Non-pigmented ciliary epithelial cell (primary cell): ENCODE measurements around the gene UBL5.
A peak's percentile ranks its signal among the peaks of the same experiment; 100 is the strongest.
"Not testable (repeated sequence)": the region's sequence is repeated elsewhere in the genome, so short reads cannot be mapped to it uniquely, and the experiment has no call there.

Experiments used
- DNase-seq: peaks from one replicate; pipeline ENCODE4 v3.0.0-alpha.2; 2010; ENCODE audit warnings: low read depth

The UBL5 gene

DNA sequence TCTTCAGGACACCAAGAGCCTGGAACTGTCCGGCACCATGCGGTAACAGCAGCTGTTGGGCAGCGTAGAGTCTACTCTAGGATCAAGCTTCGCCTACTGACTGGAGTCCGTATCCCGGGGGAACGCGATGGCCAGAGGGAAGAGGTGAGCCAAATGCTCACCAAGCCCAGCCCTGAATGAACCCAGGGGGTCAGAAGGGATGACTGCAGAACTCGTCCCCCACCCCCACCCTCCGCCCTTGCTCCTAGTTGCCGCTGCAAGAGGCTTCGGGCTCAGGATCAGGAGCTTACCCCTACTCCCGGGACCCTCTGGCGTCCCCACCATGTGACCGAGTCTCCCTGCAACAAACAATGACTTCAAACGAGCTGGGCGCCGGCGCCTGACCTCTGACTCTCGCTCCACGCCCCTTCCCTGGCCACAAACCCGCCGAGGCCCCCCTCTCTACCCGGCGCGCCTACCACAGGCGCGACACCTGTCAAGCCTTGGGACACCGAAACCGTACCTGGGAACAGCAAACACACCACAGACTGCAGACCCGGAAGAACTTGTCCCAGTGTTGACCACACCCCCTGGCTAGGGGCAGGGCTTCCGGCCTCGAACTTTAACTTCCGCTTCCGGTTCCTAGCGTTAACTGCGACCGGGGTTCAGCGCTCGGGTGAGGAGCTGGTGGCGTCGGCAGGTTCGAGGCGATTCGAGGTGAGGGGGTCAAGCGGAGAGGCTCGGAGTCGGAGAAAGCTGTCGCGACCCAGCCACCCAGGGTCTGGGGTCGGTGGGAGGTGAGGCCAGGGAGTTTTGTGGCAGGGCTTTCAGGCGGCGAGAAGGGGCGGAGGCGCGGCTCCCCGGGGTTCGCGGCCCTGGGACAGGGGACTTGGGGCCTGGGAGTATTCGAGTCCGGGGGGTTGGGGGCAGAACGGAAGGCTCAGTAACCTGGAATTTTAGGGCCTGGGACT, at the start of gene UBL5:
UBL5 (plus strand) TSS at position 630 of the 950 bp plus-strand sequence. CDS start 420 bp downstream, outside the sequence.
- DNase-seq, result peak; percentile 36

DNA sequence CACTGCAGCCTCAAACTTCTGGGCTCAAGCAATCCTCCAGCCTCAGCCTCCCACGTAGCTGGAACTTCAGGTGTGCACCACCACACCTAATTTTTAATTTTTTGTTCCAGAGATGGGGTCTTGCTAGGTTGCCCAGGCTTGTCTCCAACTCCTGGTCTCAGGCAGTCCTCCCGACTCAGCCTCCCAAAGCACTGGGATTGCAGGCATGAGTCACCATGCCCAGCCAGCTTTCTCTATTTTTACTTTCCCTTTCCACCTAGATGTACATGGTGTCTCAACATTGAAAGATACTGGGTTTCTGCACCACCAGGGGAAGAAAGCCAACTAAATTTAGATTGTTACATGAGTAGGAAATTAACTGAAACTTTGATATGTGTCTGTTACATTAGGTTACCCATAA, 45.4 kb upstream of the UBL5 start:
- DNase-seq, result no peak

DNA sequence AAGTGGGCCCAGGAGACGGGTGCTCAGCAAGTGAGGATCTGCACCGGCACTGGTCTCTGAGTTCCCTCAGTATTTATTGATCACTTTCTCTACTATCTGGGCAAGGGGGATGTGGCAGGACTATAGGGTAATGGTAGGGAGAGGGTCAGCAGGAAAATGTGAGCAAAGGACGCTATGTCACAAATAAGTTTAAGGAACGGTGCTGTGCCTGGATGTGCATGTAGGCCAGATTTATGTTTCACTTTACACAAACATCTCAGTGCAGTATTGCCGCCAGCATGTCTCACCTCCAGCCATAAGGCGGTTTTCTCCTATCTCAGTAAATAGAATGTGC, 43.6 kb upstream of the UBL5 start:
- not testable (repeated sequence) for DNase-seq

DNA sequence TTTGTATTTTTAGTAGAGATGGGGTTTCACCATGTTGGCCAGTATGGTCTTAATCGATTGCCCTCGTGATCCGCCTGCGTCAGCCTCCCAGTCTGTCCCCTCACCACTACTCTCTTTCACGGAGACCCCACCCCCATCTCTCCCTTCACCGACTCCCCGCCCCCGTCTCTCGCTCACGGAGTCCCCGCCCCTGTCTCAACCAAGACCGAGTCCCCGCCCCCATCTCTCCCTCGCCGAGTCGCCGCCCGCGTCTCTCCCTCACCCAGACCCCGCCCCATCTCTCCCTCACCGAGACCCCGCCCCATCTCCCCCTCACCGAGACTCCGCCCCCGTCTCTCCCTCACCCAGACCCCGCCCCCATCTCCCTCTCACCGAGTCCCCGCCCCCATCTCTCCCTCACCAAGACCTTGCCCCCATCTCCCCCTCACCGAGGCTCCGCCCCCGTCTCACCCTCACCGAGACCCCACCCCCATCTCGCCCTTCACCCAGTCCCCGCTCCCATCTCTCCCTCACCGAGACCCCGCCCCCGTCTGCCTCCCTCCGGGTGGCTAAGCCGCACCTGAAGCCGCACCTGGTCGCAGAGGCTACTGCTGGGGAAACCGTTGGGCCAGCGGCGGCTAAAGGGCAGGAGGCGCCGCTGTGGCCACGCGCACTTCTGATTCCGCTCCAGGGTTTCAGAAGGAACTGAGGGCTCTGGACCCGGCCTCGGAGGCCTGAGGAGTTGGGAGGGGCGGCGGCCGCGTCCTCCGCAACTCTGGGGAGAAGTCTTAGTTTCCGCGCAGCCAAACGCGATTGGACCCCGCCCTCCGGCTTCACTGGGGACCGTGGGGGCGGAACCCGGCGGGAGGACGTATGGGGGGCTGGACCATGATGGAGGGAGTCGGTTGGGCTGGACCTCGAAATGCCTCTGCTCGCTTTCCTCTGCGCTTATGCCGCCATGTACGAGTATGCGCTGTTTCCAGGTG, 42.1 kb upstream of the UBL5 start:
- DNase-seq, result peak; percentile 73

DNA sequence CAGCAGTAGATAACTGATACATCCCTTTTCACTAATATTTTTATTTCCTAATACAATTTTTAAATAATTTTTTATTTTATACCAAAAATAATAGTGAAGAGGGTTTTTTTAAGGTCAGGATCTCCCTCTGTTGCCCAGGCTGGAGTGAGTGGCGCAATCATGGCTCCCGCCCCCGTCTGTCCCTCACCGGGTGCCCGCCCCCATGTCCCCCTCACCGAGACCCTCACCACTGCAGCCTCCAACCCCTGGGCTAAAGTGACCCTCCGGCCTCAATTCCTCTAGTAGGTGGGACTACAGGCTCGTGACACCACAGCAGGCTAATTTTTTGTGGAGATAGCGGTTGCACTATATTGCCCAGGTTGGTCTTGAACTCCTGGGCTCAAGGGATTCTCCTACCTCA, 41.4 kb upstream of the UBL5 start:
- DNase-seq, result no peak

DNA sequence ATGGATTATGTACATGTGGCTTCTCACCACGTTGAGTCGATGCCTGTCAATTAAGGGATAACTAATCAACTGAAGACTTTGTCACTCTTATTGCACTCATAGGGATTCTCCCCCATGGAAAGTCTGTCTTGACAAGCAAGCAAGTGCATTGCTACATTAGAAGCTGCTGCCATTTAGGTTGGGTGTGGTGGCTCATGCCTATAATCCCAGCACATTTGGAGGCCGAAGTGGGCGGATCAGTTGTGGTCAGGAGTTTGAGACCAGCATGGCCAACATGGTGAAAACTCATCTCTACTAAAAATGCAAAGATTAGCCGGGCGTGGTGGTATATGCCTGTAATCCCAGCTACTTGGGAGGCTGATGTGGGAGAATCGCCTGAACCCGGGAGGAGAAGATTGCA, 40.9 kb upstream of the UBL5 start:
- no peak for DNase-seq

DNA sequence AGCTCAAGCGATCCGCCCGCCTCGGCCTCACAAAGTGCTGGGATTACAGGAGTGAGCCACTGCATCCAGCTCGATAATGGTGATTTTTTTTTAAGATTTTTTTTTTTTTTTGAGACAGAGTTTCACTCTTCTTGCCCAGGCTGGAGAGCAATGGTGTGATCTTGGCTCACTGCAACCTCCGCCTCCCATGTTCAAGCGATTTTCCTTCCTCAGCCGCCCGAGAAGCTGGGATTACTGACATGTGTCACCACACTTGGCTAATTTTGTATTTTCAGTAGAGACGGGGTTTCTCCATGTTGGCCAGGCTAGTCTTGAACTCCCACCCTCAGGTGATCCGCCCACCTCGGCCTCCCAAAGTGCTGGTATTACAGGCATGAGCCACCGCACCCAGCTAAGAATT, 39.1 kb upstream of the UBL5 start:
- not testable (repeated sequence) for DNase-seq

DNA sequence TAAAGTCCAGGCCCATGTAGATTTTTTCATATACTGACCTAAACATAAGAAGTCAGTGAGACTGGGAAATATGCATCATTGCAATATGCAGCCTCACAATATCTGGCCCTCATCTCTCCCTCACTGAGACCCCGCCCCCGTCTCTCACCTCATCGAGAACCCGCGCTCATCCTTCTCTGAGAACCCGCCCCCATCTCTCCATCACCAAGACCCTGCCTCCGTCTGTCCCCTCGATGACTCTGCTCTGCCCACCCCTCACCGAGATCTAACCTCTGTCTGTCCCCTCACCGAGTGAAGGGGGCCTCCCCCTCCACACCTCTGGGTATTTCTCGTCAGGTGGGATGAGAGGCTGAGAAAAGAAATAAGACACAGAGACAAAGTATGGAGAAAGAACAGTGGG, 38.7 kb upstream of the UBL5 start:
- DNase-seq, result no peak

DNA sequence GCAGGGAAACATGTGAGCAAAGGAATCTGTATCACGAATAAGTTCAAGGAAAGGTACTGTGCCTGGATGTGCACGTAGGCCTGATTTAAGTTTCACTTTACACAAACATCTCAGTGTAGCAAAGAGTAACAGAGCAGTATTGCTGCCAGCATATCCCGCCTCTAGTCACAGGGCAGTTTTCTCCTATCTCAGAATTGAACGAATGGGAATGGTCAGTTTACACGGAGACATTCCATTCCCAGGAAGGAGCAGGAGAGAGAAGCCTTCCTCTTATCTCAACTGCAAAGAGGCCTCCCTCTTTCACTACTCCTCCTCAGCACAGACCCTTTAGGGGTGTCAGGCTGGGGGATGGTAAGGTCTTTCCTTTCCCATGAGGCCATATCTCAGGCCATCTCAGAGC, 38.1 kb upstream of the UBL5 start:
- DNase-seq, result not testable (repeated sequence)

DNA sequence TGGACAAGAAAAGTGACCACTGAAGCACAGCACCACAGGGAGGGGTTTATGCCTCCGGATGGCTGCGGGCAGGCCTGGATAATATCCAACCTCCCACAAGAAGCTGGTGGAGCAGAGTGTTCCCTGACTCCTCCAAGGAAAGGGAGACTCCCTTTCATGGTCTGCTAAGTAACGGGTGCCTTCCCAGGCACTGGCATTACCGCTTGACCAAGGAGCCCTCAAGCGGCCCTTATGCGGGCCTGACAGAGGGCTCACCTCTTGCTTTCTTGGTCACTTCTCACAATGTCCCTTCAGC, 36.7 kb upstream of the UBL5 start:
- DNase-seq, result not testable (repeated sequence)

DNA sequence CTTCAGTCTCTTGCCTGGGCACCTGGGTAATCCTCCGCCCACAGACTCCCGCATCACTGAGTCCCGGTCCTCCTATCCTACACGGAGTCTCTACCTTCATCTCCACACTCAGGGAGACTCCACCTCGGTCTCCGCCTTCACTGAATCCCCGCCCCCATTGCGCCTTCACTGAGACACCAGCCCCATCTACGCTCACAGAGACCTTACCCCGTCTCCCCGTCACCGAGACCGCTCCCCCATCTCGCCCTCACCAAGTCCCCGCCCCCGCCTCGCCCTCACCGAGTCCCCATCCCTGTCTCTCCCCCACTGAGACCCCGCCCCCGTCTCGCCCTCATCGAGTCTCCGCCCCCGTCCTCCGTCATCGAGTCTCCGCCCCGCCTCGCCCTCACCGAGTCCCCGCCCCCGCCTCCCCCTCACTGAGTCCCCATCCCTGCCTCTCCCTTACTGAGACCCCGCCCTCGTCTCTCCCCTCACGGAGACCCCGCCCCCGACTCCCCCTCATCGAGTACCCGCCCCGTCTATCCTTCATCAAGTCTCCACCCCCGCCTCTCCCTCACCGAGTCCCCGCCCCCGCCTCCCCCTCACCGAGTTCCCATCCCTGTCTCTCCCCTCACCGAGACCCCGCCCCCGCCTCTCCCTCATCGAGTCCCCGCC, 36.0 kb upstream of the UBL5 start:
- peak; percentile 78 for DNase-seq

DNA sequence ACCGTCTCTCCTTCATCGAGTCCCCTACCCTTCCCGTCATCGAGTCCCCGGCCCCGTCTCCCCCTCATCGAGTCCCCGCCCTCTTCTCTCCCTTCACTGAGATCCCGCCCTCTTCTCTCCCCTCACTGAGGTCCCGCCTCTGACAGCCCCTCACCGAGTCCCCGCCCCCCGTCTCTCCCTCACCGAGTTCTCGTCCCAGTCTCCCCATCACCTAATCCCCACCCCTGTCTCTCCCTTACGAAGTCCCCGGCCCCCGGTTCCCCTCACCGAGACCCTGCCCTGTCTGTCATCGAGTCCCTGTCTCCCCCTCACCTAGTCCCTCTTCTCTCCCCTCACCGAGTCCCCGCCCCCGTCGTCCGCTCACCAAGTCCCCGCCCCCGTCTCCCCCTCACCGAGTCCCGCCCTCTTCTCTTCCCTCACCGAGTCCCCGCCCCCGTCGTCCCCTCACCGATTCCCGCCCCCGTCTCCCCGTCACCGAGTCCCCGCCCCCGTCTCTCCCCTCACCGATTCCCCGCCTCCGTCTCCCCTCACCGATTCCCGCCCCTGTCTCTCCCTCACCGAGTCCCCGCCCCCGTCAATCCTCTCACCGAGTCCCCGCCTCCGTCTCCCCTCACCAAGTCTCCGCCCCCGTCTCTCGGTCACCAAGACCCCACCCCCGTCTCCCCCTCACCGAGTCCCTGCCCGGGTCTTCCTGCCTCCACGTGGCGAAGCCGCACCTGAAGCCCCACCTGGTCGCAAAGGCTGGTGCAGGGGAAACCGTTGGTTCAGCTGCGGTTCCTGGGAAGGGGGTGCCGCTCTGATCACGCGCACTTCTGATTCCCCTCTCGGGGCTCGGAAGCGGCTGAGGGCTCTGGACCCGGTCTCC, 35.3 kb upstream of the UBL5 start:
- peak; percentile 84 for DNase-seq

DNA sequence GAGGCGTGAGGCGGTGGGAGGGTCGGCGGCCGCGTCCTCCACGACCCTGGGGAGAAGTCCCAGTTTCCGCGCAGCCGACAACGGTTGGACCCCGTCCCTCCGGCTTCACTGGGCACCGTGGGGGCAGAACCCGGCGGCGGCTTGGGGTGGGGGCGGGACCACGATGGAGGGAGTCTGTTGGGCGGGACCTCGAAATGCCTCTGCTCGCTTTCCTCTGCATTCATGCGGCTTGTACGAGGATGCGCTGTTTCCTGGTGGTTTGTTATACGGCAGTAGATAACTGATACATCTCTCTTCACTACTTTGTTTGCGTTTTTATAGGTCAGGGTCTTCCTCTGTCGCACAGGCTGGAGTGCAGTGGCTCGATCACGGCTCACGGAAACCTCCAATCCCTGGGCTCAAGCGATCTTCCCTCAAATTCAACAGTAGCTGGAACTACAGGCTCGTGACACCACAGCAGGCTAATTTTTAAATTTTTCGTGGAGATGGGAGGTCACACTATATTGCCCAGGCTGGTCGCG, 34.6 kb upstream of the UBL5 start:
- no peak for DNase-seq

DNA sequence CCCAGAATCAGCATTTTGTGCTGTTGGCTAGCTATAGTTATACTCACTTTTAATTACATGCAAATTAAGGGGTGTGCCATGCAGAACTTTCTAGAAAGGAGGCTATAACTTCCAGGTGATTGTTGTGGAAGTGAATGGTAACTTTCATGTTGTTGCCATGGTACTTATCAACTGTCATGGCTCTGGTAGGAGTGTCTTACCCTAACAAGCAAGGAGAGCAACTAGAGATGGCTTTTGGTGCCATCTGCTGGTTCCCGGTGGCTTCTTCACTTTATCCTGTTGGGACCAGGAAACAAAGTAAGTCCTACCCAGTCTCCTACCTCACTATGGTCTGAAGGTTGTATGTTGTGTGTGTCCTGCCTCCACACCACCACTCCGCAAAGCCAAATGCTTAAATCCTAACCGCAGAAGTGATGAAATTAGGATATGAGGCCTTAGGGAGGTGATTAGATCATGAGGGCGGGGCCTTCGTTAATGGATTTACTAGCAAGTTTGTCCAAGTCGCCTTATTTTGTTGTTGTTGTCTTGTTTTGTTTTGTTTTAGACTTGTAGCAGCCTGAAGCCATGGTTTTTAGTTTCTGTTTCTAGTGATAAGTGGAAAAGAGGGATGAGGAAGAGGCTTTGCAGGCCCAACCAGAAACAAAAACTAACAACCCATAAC, 31.5 kb upstream of the UBL5 start:
- DNase-seq, result peak; percentile 76

DNA sequence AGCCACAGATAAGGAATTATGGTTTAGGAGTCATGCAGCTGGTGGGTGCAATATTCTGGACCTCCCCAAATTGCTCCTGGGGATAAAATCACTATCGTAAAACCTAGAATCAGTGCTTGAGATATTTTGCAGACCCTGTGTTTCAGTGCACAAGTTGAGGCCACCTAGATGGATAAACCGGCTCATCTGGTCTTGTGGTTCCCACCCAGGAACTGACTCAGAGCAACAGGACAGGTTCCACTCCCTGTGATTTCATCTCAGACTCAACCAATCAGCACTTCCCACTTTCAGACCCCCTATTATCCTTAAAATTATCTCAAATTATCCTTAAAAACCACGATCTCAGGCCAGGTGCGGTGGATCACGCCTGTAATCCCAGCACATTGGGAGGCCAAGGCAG, 29.8 kb upstream of the UBL5 start:
- no peak for DNase-seq

DNA sequence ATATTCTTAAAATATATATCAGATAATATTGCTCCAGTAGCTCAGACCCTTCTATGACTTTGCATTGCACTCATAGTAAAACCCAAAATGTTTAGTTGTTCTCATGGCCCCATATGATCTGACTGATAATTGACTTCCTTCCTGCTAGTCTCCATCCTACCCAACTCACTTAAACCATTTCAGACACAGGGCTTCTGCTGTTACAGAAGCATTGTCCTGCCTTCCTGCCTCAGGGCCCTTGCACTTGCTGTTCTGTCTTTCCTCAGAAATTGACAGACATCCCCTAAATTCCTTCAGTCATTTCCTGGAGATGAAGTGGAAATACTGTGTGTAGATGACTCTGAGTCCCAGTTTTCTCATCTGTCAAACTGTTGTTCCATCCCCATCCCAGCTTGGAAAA, 28.6 kb upstream of the UBL5 start:
- no peak for DNase-seq

DNA sequence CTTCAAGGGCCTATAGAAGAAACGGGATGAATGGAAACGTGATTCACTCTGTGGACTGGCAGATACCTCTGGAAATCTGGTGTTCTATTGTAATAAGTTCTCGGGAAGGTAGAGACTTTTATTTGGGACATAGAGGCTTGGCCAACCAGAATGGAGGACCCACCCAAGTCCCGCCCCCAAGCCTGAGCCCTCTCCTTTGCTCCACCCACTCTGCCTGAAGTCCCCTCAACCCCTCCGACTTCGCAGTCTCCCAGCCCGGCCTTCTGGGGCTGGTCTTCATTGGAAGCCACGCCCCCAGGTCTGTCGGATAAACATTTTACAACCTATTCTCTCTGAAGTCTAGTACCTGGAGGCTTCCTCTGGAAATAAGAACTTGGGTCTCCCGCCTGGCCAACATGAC, 25.7 kb upstream of the UBL5 start:
- no peak for DNase-seq

DNA sequence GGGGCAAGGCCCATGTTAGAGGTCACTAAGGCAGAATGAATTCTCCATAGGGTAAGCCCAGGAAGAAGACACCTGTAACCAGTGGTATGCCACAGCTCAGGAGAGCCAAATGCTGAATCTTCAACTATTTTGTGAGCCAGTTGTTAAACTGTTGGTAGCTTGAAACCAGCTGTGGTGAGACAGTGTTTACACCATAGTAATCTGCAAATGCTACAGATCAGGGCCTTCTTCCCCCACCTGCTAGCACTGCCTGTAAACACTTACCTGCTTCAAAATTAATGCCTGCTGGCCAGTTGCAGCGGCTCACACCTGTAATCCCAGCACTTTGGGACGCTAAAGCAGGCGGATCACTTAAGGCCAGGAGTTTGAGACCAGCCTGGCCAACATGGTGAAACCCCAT, 20.9 kb upstream of the UBL5 start:
- DNase-seq, result no peak

DNA sequence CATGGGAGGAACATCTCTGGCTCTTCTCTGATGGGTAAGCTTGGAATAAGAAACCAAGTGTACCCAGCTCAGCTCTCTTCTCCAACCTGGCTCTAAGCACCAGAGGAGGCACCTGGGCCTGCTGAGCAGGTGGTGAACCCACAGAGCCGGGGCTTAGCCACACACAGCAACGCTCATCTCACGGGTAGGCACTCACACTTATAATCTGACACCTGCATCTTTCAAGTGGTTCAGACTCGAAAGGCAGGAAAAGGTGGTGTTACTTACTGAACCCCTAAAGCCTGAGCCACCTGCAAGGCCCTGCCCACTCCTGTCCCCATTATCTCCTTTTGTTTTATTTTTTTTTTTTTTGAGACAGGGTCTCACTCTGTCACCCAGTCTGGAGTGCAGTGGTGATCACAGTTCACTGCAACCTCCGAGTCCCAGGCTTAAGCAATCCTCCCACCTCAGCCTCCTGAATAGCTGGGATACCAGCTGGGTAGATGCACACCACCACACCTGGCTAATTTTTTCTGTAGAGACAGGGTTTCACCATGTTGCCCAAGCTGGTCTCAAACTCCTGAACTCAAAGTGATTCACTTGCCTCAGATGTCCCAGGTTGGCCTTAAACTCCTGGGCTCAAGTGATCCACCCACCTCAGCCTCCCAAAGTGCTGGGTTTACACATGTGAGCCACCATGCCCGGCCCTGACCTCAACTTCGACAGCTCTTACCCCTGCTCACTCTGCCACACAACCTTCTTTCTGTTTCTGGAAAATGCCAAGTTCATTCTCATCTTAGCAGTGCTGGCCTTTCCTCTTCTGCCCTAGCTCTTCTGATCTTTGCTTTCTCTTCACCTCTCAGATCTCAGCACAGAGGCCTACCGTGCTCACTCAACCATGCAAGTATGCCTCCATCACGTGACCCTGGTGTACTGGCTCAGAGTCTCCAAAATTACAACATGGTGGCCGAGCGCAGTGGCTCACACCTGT, 18.6 kb upstream of the UBL5 start:
- DNase-seq, result no peak

DNA sequence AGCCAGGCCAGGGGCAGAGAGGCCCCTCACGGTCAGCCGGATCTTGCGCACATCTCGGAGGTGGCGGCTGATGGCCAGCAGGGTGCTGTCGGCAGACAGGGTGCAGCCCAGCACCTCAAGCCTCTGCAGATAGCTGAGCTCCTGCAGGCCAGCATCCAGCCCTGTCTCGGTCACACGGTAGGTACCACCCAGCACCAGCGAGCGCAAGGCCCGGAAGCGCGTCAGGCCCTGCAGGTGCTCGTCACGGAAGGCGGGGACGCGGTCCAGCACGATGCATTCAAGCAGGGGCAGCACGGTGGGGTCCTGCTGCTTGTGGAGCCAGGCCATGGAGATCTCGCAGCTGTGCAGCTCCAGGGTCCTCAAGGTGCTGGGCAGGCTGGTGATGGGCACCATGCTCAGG, 16.6 kb upstream of the UBL5 start:
- no peak for DNase-seq
